ENCODE data around the gene TSC22D3. TPM values are rescaled to one million over a fixed set of nuclear protein-coding genes. Genes with fewer than 3 reads are reported as not detected.
"Not testable (repeated sequence)": the region's sequence is repeated elsewhere in the genome, so short reads cannot be mapped to it uniquely, and the experiment has no call there.

The TSC22D3 gene
- total RNA-seq = 10 to 100 TPM; 18.5 to 23.3 TPM

- no peak for TF ChIP-seq CTCF (IDR thresholded peaks at IDR 0.05)
- H3K27me3 ChIP-seq = peaks cover 4% of the 10 kb centered on the region
- peak within 1 kb of the TSS; percentile 70 to 71 for H3K9ac ChIP-seq (ENCODE audit: low read depth in 2 of 2, low read length in 2 of 2)
- DNase-seq = peak; percentile 71
- H3K36me3 ChIP-seq = no peaks in the 10 kb centered on the region
- peak within 1 kb of the TSS; percentile 28 for H3K27ac ChIP-seq
- H3K9me3 ChIP-seq = no peaks in the 10 kb centered on the region
- intact Hi-C loops (cut with DNase I) = loop anchor here (5.0 kb wide), 2 partner anchors 59 to 109 kb away; no protein-coding TSS in a partner anchor
- H3K4me1 ChIP-seq = no peaks in the 10 kb centered on the region
- peak within 1 kb of the TSS; percentile 41 for H3K4me3 ChIP-seq
Measured at GRCh38 chrX:107775734-107776511, at the start of gene TSC22D3. TSS of gene TSC22D3 (minus strand) at chrX:107775787. CDS start at chrX:107775419, 368 bp downstream.

- DNase-seq = no peak
- H3K27ac ChIP-seq = no peak overlapping the region
- no peaks in the 10 kb centered on the region for H3K27me3 ChIP-seq
- no peaks in the 10 kb centered on the region for H3K36me3 ChIP-seq
- no peaks in the 10 kb centered on the region for H3K4me1 ChIP-seq
- H3K4me3 ChIP-seq = no peak overlapping the region
- no peak for TF ChIP-seq CTCF (IDR thresholded peaks at IDR 0.05)
- no peaks in the 10 kb centered on the region for H3K9me3 ChIP-seq
- no peak overlapping the region for H3K9ac ChIP-seq (ENCODE audit: low read depth in 2 of 2, low read length in 2 of 2)
- intact Hi-C loops (cut with DNase I) = no loop called here
Measured at GRCh38 chrX:107823456-107823855, 47.9 kb upstream of the TSC22D3 start.

GRCh38 chrX:107823042-107823441 lies 47.5 kb upstream of the TSC22D3 start:
- no peak for DNase-seq
- no peak for TF ChIP-seq CTCF (IDR thresholded peaks at IDR 0.05)
- Histone ChIP-seq H3K27ac (no peak overlapping the region), H3K9ac (ENCODE audit: low read depth in 2 of 2, low read length in 2 of 2) (no peak overlapping the region), H3K36me3 (no peaks in the 10 kb centered on the region), H3K4me3 (no peak overlapping the region), H3K9me3 (no peaks in the 10 kb centered on the region), H3K27me3 (no peaks in the 10 kb centered on the region), H3K4me1 (no peaks in the 10 kb centered on the region)
- intact Hi-C loops (cut with DNase I) = no loop called here

- Histone ChIP-seq H3K9me3 (no peaks in the 10 kb centered on the region), H3K27ac (no peak overlapping the region), H3K36me3 (no peaks in the 10 kb centered on the region), H3K4me1 (no peaks in the 10 kb centered on the region), H3K4me3 (no peak overlapping the region), H3K9ac (ENCODE audit: low read depth in 2 of 2, low read length in 2 of 2) (no peak overlapping the region), H3K27me3 (no peaks in the 10 kb centered on the region)
- intact Hi-C loops (cut with DNase I) = no loop called here
- DNase-seq = no peak
- TF ChIP-seq CTCF (IDR thresholded peaks at IDR 0.05) = no peak
Measured at GRCh38 chrX:107818900-107819521, 43.4 kb upstream of the TSC22D3 start.

DNA sequence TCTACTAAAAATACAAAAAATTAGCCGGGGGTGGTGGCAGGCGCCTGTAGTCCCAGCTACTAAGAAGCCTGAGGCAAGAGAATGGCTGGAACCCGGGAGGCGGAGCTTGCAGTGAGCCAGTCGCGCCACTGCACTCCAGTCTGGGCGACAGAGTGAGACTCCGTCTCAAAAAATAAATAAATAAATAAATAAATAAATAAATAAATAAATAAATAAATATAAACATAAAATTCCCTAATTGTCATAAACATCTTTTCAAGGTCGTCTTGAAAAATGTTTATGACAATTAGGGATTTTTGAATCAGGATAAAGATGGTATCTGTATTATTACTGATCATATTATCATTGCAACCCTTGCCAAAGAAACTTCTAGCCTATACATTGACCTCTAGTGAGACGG lies 34.5 kb upstream of the TSC22D3 start:
- H3K36me3 ChIP-seq; H3K27me3 ChIP-seq; H3K9me3 ChIP-seq; H3K4me3 ChIP-seq; H3K9ac ChIP-seq (ENCODE audit: low read depth in 2 of 2, low read length in 2 of 2); intact Hi-C loops (cut with DNase I); H3K27ac ChIP-seq; H3K4me1 ChIP-seq; DNase-seq: not testable (repeated sequence)

DNA sequence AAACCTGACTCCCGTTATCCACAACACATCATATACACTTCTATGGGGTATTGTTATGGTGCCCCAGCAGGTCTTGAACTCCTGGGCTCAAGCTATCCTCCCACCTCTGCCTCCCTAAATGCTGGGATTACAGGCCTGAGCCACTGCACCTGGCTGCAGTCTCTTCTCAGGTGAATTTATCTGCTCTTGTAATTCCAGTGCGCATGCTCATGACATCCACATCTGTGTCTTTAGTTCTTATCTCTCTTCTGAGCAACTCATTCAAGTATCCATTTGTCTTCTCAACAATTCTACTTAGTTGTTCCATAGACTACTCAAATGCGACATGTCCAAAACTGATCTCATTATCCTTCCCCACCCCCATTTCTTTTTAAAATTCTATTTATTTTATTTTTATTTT lies 29.6 kb upstream of the TSC22D3 start:
- intact Hi-C loops (cut with DNase I) = no loop called here

More for the DNA sequence above, 29.6 kb upstream of the TSC22D3 start:
- H3K4me3 ChIP-seq = no peak overlapping the region
- no peak overlapping the region for H3K27ac ChIP-seq
- no peaks in the 10 kb centered on the region for H3K9me3 ChIP-seq
- no peaks in the 10 kb centered on the region for H3K4me1 ChIP-seq
- DNase-seq = no peak
- no peak overlapping the region for H3K9ac ChIP-seq (ENCODE audit: low read depth in 2 of 2, low read length in 2 of 2)
- no peaks in the 10 kb centered on the region for H3K36me3 ChIP-seq
- TF ChIP-seq CTCF (IDR thresholded peaks at IDR 0.05) = no peak
- H3K27me3 ChIP-seq = no peaks in the 10 kb centered on the region
